HFF-Myc (cell line): ENCODE measurements around the gene POMP.
"Not testable (repeated sequence)": the region's sequence is repeated elsewhere in the genome, so short reads cannot be mapped to it uniquely, and the experiment has no call there.

ENCODE experiments used
- DNase-seq: peaks from one replicate; pipeline ENCODE4 v3.0.0-alpha.2; 2011; ENCODE audit warnings: low read depth; ENCODE audit errors: extremely low read depth
- H3K4me3 ChIP-seq: replicated peaks from 2 replicates; pipeline ENCODE4 v1.5.1; 2011; ENCODE audit warnings: low read depth, mild to moderate bottlenecking, control low read depth, low read length
- TF ChIP-seq, protein P1 (sequence below): IDR thresholded peaks from 2 replicates; pipeline ENCODE4 v1.5.1; 2012; ENCODE audit warnings: mild to moderate bottlenecking, low read depth, low read length, control low read depth; ENCODE audit errors: missing control alignments

Gene POMP

GRCh38 chr13:28685114-28685513 is 26.2 kb downstream of the POMP start:
- DNase-seq = no peak
- H3K4me3 ChIP-seq = no peak overlapping the region
- TF ChIP-seq, protein P1, sequence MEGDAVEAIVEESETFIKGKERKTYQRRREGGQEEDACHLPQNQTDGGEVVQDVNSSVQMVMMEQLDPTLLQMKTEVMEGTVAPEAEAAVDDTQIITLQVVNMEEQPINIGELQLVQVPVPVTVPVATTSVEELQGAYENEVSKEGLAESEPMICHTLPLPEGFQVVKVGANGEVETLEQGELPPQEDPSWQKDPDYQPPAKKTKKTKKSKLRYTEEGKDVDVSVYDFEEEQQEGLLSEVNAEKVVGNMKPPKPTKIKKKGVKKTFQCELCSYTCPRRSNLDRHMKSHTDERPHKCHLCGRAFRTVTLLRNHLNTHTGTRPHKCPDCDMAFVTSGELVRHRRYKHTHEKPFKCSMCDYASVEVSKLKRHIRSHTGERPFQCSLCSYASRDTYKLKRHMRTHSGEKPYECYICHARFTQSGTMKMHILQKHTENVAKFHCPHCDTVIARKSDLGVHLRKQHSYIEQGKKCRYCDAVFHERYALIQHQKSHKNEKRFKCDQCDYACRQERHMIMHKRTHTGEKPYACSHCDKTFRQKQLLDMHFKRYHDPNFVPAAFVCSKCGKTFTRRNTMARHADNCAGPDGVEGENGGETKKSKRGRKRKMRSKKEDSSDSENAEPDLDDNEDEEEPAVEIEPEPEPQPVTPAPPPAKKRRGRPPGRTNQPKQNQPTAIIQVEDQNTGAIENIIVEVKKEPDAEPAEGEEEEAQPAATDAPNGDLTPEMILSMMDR = no peak

DNA sequence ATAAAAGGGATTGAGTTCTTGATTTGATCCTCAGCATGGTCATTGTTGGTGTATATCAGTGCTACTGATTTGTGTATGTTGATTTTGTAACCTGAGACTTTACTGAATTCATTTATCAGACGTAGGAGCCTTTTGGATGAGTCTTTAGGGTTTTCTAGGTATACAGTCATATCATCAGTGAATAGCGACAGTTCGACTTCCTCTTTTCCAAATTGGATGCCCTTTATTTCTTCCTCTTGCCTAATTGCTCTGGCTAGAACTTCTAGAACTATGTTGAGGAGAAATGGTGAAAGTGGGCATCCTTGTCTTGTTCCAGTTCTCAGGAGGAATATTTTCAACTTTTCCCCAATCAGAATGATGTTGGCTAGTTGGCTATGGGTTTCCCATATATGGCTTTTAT is 27.0 kb downstream of the POMP start:
- DNase-seq = no peak
- no peak overlapping the region for H3K4me3 ChIP-seq

DNA sequence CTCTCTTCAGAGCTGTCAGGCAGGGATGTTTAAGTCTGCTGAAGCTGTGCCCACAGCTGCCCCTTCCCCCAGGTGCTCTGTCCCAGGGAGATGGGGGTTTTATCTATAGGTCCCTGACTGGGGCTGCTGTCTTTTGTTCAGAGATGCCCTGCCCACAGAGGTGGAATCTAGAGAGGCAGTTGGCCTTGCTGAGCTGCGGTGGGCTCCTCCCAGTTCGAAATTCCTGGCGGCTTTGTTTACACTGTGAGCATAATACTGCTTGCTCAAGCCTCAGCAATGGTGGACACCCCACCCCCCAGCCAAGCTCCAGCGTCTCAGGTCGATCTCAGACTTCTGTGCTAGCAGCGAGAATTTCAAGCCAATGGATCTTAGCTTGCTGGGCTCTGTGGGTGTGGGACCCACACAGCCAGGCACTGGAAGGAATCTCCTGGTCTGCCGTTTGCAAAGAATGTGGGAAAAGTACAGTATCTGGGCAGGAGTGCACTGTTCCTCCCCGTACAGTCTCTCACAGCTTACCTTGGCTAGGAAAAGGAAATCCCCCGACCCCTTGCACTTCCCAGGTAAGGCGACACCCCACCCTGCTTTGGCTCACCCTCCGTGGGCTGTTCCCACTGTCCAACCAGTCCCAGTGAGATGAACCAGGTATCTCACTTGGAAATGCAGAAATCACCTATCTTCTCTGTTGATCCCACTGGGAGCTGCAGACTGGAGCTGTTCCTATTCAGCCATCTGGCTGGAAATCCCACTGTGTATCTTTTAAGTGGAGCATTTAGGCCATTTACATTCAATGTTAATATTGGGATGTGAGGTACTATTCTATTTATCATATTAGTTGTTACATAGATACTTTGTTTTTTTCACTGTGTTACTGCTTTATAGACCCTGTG is 34.9 kb downstream of the POMP start:
- DNase-seq, H3K4me3 ChIP-seq: not testable (repeated sequence)

More for the DNA sequence above, 27.0 kb downstream of the POMP start:
- TF ChIP-seq, protein P1 = no peak

DNA sequence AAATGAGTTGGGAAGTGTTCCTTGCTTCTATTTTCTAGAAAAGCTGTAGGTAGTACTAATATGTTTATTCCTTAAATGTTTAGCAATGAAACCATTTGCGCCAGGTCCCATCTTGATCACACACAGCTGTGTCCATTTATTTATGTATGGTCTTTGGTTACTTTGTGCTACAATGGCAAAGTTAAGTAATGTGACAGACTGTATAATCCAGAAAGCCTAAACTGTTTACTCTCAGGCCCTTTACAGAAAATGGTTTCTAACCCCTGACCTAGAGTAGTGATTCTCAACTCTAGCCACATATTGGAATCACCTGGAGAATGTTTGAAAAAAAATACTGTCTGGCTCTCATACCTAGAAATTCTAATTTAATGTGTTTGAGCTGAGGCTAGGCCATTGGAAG is 38.5 kb downstream of the POMP start:
- H3K4me3 ChIP-seq = no peak overlapping the region
- TF ChIP-seq, protein P1 = no peak
- DNase-seq = no peak

GRCh38 chr13:28699246-28699645 is 40.3 kb downstream of the POMP start:
- no peak for DNase-seq
- TF ChIP-seq, protein P1 = no peak
- H3K4me3 ChIP-seq = no peak overlapping the region

DNA sequence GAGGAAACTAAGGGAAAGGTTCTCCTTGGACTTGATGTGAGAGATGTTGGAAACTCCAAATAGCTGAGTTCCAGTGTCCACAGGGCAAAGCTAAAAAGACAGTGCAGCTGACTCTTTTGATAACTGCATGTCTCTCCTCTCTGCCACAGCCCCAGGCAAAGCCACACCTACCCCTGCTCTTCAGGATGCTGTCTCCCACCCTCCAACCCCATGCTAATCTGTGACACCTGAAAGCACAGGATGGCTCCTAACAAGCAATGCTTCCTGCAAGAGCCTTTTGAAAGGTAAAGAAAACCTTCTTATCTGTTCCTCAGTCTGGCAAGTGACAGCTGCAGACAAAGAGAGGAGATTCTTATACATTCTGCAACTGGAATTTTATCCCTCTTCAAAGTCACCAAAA is 45.4 kb downstream of the POMP start:
- no peak overlapping the region for H3K4me3 ChIP-seq
- TF ChIP-seq, protein P1 = no peak
- no peak for DNase-seq

GRCh38 chr13:28704919-28705318 is 46.0 kb downstream of the POMP start:
- DNase-seq = no peak
- TF ChIP-seq, protein P1 = no peak
- no peak overlapping the region for H3K4me3 ChIP-seq
